ENCODE data around the gene CCR9.

Gene CCR9

DNA sequence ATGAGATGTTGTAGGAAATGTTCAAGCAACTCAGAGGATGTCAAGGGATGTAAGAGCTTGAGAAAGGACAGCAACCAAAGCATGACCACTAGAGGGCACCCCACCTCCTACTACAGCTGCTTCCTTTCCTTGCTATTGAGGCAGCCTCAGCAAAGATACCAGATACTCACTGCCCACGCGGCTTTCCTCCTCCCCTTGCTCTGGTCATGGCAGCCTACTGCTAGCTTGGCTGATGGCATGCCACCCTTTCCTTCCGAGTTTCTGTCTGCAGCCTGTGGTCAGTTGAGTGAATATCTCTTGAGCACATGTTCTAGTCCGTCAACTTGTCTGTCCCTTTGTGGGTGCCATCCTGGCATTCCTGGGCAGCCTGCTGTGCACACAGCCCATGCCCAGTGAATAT, 52.5 kb downstream of the CCR9 start:
- DNase-seq, result peak; percentile 89

DNA sequence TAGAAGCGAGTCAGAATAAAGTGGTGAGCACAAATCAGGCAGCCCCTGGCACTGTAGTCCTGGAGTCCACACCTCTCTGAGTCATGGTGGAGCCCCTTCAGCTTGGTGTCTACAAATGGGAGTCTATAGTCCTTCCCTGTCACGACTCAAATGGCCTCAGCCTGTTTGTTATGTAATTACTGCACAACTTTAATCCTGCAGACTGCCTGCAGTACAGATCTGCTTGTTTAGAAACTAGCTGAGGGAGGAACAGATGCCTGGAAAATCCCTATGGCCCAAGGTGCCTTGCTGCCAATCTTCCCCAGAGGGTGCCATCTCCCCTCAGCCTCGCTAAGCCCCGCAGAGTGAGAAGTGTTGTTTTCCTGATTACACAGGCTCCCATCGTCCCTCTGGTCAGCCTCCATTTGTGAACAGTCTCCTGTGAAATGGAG, 53.0 kb downstream of the CCR9 start:
- no peak for DNase-seq

DNA sequence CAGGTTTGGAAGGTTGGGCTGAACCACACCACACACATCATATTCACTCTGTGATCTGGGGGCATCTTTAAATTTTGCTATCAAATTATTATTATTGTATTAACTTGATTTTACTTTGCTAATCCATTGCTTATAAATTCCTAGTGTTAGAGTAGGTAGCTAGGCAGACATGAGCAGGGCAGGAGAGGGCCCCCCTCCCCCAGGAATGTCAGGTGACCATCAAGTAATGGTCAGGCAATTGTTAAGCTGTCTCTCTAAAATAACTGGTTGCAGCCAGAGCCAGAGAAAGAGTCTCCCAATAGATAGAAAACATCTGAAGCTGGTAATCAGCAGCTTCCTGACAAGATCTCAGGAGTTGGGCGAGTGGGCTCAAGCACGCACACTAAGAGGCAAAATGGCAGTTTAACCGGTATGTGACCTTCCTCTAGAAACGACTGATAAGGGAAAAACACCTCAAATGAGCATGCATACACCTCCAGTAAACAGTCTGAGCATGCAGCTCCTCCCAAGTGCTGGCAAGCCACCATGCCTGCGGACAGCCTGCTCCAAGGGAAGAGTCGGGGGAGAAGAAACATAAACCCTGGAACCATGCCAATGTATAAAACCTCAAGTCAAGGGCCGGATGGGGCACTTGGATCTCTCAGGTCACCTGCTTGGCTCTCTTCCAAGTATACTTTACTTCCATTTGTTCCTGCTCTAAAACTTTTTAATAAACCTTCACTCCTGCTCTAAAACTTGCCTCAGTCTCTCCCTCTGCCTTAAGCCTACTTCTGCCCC, 53.8 kb downstream of the CCR9 start:
- DNase-seq, result no peak

DNA sequence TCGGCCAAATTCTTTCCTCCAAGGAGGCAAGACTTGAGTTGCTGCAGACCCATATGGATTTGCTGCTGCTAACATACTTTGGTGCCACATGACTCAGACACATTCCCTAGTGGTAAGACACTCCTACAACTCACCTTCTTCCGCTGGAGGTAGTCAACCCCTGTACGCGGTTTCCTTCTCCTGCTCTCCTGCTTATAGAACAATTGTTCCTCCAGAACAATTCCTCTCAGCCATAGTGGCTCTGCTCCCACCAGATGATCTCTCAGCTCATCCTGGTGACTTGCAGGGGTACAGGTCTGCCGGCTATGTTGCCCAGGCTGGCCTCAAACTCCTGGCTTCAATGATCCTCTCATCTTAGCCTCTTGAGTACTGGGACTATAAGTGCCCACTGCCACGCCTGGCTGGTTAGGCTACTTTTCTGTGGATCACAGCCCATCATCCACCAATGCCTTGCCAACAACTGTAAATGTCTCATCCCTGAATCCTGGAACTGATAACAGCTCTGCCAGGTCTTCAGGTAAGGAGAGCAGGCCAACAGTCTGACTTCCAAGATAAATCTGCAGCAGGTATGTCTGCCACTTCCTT, 54.5 kb downstream of the CCR9 start:
- no peak for DNase-seq

DNA sequence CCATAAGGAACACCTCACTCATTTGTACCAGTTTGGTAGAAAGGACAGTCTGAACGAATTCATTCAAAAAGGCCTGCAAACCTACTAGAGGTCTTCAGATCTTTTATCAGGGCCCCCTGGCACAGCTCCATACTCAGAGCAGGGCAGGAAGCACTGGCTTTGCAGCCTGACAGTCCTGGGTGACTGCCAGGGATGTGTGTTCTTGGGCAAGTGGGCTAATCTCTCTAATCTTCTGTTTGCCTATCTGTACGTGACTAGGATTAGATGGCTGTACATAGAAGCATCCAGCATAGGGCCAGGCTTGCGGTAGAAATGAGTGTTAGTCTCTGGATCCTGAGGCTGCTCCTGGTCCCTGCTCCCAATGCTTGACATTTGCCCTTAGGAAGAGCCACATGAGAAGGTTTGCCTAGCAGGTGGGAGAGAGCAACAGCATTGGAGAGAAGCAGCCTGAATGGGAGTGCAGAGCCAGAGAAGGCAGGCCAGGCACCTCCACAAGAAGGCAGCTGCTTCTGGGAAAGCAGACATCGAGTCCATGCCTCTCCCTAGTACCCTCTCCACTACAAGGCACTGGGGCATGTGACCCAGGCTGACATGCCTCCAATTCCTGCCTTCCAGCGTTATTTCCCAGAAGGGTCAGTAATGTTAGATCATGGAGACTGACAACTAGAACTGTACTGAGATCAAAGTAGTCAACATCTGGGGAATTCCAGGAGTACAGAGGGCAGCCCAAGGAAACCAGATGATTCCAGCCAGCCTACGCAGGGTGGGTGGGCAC, 55.9 kb downstream of the CCR9 start:
- no peak for DNase-seq

DNA sequence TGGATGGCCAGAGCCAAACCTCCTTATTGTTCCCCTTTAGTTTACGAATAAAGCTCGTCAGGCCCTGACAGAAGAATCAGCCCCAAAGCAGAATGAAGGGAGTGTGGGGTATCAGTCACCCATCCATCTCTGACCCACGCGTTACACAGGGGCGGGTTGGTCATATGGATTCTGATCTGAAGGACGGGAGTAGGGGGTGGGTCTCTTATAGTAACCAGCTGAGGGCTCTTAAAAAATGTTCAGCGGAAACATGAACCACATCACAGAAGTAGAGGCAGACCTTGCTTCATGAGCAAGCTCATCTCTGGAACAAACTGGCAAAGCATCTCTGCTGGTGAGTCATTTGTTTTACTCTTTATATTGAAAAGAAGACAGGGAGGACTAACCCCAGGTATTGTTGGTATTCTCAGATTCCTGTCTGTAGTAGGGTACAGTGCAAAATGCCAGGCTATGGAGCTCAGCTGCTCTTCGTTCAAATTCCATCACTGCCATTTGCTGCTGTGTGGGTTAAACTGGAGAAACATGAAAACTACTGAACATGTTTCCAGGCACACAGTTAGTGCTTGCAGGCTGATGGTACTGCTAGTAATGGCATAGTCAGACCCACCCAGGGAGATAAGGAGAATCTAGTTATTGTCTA, 57.0 kb downstream of the CCR9 start, which contains the start of gene CXCR6:
CXCR6 (plus strand) TSS at position 258 of the 640 bp plus-strand sequence. CDS start 3,018 bp downstream, outside the sequence.
- peak; percentile 49 for DNase-seq

DNA sequence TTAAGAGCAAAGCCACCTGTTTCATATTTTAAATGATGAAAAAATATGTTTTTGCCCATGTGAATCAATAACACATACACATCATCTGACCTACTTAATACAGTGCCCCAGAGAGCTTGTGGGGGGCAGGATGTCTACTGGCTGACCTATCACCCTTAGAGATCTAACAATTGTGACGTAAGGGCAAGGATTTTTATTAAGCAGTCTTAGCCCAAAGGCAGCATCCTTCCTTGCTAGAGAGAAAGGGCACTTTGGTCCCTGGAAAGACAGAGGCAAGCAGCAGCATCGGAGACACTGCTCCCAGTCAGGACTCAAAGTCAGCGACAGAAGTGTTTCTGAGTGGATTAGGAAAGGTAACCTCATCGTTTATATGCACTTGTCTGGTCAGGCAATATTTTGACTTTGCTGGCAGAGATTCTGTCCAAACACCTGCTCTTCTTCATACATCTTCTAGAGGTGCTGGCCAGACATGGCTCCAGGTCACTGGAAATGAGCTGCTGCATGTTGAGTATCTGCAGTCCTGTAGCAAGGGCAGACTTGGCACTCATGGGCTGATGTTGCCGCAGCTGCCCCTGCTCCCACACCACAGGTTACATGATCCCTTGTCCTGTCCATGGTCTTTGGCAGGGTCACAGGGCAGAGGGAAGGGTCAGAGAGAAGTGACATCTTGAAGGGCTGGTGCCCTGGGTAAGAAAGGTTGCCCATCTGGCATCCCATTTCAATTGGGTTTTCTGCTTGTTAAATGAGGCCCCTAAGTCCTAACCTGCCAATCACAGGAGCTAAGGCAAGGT, 58.7 kb downstream of the CCR9 start:
- no peak for DNase-seq

DNA sequence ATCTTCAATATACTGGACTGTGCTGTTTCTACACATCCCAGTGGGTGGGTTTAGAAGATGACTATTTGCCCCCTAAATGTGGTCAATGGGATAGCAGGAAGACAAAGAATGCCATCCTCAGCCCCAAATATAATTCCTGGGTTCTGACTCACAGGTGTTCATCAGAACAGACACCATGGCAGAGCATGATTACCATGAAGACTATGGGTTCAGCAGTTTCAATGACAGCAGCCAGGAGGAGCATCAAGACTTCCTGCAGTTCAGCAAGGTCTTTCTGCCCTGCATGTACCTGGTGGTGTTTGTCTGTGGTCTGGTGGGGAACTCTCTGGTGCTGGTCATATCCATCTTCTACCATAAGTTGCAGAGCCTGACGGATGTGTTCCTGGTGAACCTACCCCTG, 60.0 kb downstream of the CCR9 start:
- DNase-seq, result no peak

DNA sequence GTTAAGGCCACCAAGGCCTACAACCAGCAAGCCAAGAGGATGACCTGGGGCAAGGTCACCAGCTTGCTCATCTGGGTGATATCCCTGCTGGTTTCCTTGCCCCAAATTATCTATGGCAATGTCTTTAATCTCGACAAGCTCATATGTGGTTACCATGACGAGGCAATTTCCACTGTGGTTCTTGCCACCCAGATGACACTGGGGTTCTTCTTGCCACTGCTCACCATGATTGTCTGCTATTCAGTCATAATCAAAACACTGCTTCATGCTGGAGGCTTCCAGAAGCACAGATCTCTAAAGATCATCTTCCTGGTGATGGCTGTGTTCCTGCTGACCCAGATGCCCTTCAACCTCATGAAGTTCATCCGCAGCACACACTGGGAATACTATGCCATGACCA, 60.5 kb downstream of the CCR9 start:
- DNase-seq, result no peak

DNA sequence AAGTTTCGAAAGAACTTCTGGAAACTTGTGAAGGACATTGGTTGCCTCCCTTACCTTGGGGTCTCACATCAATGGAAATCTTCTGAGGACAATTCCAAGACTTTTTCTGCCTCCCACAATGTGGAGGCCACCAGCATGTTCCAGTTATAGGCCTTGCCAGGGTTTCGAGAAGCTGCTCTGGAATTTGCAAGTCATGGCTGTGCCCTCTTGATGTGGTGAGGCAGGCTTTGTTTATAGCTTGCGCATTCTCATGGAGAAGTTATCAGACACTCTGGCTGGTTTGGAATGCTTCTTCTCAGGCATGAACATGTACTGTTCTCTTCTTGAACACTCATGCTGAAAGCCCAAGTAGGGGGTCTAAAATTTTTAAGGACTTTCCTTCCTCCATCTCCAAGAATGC, 61.0 kb downstream of the CCR9 start:
- DNase-seq, result no peak

DNA sequence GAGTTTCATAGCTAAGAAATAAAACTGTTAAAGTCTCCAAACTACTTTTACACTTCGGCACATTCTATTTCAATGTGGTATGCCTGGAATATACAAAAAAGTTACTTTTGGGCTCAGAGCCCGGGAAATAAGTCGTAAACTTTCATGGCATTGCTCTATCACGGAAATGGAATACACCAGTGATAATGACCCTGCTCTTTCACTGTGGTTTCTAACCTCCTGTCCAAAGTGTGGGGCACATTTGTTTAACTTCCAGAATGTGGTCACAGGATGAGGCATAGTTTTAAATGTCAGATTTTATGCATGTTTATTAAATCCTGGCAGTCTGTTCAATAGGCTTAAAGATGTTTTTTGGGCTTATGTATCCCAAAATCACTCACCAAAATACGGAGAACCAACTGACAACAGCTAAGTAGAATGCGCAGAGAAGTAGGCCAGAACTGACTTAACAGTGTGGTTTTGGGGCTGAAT, 62.0 kb downstream of the CCR9 start:
- DNase-seq, result no peak

DNA sequence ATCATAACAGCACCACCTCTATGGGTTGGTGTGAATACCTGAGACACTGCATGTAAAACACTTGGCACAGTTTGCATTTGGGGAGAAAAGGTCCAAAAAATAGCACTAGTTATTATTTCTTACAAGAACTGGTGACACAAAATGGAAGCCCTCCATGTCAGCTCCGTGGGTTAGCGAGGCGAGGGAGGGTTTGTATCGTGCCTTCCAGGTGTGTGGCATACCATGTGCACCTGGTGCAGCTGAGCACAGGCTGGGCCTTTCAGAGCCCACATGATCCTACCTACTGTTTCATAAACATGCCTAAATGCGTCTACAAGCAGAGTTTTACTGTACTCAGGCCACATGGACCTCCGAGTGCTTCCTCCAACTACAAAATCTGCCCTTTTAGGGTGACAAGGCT, 62.5 kb downstream of the CCR9 start:
- DNase-seq, result no peak

DNA sequence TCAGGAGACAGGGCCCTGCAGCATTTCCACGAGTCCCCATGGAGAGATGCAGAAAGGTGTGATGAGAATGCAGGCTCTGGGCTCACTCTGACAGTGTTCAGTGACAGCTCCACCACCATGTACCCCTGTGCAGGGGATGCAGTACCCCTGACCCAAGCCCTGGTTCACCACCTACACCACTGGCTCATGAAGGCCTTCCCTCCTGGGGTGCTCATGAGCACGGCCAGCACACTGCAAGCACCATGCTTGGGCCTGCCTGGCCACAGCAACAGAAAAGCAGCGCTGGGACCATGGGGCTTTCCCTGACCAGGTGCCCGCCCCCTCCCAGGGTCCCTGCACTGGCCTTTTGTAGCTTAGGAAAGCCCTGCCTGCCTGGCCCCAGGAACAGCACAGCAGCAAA, 63.1 kb downstream of the CCR9 start:
- DNase-seq, result no peak

DNA sequence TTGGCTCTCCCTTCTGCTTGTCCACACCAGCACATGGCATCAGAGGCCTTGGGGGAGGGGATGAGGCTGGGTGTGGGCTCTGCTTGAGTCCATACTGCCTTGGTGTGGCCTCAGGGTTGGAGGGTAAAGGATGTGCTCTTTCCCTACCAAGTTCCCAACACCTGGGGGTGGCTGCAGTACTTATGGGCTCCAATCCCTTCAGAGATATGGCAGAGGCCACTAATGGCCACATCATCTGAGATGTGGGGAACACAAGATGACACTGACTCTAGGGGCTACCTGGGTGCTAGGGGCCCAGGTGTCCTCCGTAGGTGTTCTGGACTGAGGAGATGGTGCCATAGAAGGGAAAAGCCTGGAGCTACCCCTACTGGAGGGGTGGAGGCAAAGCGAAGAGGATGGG, 63.8 kb downstream of the CCR9 start:
- no peak for DNase-seq

DNA sequence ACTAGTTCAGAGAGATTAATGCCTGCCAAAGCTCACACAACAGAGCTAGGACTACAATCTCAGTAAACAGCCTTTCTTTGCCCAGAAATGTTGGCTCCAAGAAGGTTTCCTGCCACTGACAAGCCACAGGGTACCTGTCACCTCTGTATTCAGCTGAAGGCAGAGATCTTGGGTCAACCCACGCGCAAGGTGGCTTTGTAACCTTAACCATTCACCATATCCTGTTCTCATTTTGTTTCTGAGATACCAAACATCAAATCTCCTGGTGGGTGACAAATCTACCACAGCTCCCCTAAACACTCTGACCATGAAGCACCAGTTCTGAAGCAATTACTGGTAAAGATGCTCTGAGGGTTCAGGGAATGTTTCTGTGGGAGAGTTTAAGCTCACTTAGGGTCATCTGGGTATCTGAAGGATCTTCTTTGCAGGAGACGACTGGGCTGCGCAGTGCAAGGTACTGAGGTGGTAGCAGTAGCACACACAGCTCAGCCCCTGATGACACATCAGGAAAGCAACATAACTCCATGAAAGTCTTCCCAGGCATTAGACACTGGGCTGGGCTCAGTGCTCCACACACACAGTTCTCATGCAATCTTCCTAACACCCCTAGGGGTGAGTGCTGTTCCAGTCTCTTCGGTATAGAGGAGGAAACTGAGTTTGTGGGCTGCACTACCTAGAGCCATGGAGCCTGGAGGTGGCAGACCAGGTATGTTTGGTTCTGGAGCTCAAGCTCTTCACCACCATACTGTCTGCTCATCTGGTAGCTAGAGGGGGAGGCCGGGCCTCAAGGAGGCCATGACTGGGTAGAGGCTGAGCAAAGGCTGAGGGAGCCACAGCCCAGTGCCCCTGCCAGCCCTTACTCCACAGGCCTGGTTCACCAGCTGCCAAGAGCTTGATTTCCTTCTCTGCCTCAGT, 64.6 kb downstream of the CCR9 start:
- DNase-seq, result peak; percentile 59

DNA sequence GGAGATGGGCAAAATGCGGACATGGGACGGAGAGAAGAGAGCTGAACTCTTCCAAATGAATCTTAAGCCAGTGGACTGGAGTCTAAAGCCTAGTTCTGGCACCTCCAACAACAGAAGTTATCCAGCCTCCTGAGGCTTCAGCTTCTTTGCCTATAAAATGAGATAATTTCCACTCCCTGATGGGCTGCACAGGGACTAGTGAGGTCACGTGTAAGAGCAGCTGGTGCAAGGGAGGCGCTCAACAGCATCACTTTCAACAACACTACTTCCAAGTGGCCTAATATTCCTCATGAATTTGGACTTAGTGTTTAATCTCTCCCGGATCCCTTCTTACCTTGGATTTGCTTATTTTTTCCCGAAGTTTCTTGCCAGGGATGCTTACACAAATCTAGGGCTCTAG, 65.6 kb downstream of the CCR9 start:
- no peak for DNase-seq

DNA sequence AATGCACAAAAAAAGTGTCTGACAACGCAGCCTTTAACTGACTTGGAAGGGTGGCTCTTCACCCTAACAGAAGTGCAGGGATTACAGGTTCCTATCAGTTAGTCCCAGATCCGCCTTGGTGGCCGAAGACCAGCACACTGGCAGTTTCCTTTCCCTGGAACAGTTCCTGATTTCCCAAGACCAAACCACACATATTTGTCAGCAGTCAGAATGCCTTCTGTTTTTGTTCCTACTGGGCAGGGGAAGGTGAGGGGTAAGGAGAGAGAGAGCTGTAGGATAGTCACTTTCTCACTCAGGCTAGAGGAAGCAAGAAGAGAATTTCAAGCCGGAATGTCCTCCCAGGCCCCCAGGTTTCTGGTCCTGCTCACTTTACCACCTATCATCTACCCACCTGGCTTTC, 66.1 kb downstream of the CCR9 start:
- no peak for DNase-seq
